ENCODE results near the gene KRTAP4-8. TPM values are rescaled to one million over a fixed set of nuclear protein-coding genes. Genes with fewer than 3 reads are reported as not detected.
"Not testable (repeated sequence)": the region's sequence is repeated elsewhere in the genome, so short reads cannot be mapped to it uniquely, and the experiment has no call there.

Gene KRTAP4-8
- total RNA-seq, 4 donors from 2014 or later = 4.4 to 15.2 (median 13.6) TPM; not detected in 1

DNA sequence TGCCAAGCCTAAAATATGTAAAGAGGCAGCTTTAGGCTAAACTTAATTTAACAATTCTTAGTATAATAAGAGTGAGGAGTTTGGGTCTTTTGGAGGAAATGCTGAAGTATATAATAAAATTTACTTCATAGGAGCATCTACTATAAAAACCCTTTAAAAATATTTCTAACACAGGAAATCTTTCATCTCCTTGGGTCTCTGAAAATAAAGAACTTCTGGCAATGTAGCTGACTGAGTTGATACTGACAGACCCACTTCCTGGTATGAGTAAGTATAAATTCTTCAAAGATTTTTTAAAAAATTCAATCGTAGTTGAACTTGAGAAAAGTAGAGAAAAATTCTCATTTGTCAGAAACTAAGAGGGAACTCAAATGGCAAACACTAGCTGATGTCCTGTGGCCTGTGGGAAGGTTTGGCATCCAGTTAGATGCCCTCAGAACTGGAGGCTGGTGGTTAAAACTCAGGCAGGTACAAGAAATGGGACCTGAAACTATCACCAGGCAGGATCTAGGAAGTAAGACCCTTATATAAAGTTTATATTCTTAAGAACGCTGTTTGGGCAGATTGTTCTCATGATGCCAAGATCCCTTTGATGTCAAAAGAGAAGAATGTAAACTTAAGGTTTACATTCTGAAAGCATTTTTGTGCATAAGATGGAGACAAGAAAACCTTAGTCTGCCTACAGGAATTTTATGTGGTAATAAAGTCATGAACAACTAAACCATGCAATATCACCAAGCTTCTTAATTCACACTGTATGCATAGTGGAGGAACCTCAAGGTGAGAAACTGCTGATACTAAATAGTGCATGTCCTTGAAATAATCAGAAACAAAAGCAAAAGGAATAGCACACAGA lies 36.2 kb upstream of the KRTAP4-8 start:
- DNase-seq (ENCODE audit: low spot score in 2 of 2) = no peak
- no peak overlapping the region for H3K27ac ChIP-seq
- WGBS = 63% methylated on average over 2 of the region's 2 CpGs
- H3K4me1 ChIP-seq = no peaks in the 10 kb centered on the region
- H3K4me3 ChIP-seq = no peak overlapping the region
- no peaks in the 10 kb centered on the region for H3K36me3 ChIP-seq
- TF ChIP-seq POLR2A (IDR thresholded peaks at IDR 0.05) (no peak), POLR2AphosphoS5 (IDR thresholded peaks at IDR 0.05) (no peak)
- no peaks in the 10 kb centered on the region for H3K9me3 ChIP-seq
- H3K27me3 ChIP-seq = no peaks in the 10 kb centered on the region

GRCh38 chr17:41131979-41132378 lies 34.0 kb upstream of the KRTAP4-8 start:
- H3K27ac ChIP-seq = no peak overlapping the region
- H3K9me3 ChIP-seq = no peaks in the 10 kb centered on the region
- no peaks in the 10 kb centered on the region for H3K4me1 ChIP-seq
- TF ChIP-seq POLR2AphosphoS5 (IDR thresholded peaks at IDR 0.05) (no peak), EP300 (IDR thresholded peaks at IDR 0.05) (no peak), POLR2A (IDR thresholded peaks at IDR 0.05) (no peak)
- TF ChIP-seq, protein P1, sequence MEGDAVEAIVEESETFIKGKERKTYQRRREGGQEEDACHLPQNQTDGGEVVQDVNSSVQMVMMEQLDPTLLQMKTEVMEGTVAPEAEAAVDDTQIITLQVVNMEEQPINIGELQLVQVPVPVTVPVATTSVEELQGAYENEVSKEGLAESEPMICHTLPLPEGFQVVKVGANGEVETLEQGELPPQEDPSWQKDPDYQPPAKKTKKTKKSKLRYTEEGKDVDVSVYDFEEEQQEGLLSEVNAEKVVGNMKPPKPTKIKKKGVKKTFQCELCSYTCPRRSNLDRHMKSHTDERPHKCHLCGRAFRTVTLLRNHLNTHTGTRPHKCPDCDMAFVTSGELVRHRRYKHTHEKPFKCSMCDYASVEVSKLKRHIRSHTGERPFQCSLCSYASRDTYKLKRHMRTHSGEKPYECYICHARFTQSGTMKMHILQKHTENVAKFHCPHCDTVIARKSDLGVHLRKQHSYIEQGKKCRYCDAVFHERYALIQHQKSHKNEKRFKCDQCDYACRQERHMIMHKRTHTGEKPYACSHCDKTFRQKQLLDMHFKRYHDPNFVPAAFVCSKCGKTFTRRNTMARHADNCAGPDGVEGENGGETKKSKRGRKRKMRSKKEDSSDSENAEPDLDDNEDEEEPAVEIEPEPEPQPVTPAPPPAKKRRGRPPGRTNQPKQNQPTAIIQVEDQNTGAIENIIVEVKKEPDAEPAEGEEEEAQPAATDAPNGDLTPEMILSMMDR (IDR thresholded peaks at IDR 0.05) = no peak
- H3K36me3 ChIP-seq = no peaks in the 10 kb centered on the region
- DNase-seq (ENCODE audit: low spot score in 2 of 2) = no peak
- 84% methylated on average over 3 of the region's 3 CpGs for WGBS
- no peak overlapping the region for H3K4me3 ChIP-seq
- H3K27me3 ChIP-seq = no peaks in the 10 kb centered on the region

- Histone ChIP-seq H3K27me3 (no peaks in the 10 kb centered on the region), H3K9me3 (no peaks in the 10 kb centered on the region), H3K4me1 (no peaks in the 10 kb centered on the region), H3K27ac (no peak overlapping the region), H3K36me3 (no peaks in the 10 kb centered on the region), H3K4me3 (no peak overlapping the region)
- 34% methylated on average over 1 of the region's 1 CpG for WGBS
- no peak for DNase-seq (ENCODE audit: low spot score in 2 of 2)
- no peak for TF ChIP-seq EP300 (IDR thresholded peaks at IDR 0.05)
- no peak for TF ChIP-seq POLR2A (IDR thresholded peaks at IDR 0.05)
- TF ChIP-seq, protein P1 (IDR thresholded peaks at IDR 0.05) = no peak
- no peak for TF ChIP-seq POLR2AphosphoS5 (IDR thresholded peaks at IDR 0.05)
Measured at GRCh38 chr17:41127371-41127770, 29.4 kb upstream of the KRTAP4-8 start.

GRCh38 chr17:41126412-41126811 lies 28.5 kb upstream of the KRTAP4-8 start:
- WGBS = 87% methylated on average over 3 of the region's 3 CpGs
- no peaks in the 10 kb centered on the region for H3K27me3 ChIP-seq
- no peak for DNase-seq (ENCODE audit: low spot score in 2 of 2)

DNA sequence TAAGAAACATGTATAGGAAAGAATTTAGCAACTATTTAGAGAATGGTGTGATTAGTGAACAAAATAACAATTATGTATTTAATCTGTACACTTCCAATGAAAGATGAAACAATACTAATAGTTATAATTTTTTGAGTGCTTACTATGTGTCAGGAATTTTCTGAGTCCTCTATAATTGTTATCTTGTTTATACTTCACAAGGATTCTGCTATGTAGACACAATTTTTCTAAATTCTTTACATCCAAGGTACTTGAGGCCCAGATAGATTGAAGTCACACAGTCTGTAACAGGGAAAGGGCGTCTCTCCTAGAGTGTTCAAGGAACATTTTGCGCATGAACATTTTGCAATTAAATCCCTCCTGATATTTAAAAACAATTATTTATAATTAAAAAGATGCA lies 27.1 kb upstream of the KRTAP4-8 start:
- 98% methylated on average over 2 of the region's 2 CpGs for WGBS
- Histone ChIP-seq H3K36me3 (no peaks in the 10 kb centered on the region), H3K4me1 (no peaks in the 10 kb centered on the region), H3K27ac (no peak overlapping the region), H3K9me3 (no peaks in the 10 kb centered on the region), H3K27me3 (no peaks in the 10 kb centered on the region), H3K4me3 (no peak overlapping the region)
- no peak for DNase-seq (ENCODE audit: low spot score in 2 of 2)
- TF ChIP-seq POLR2A (IDR thresholded peaks at IDR 0.05) (no peak), POLR2AphosphoS5 (IDR thresholded peaks at IDR 0.05) (no peak)
- TF ChIP-seq, protein P1 (IDR thresholded peaks at IDR 0.05) = no peak

More at GRCh38 chr17:41126412-41126811, 28.5 kb upstream of the KRTAP4-8 start:
- Histone ChIP-seq H3K27ac (no peak overlapping the region), H3K9me3 (no peaks in the 10 kb centered on the region), H3K4me1 (no peaks in the 10 kb centered on the region), H3K36me3 (no peaks in the 10 kb centered on the region), H3K4me3 (no peak overlapping the region)
- no peak for TF ChIP-seq POLR2AphosphoS5 (IDR thresholded peaks at IDR 0.05)

- H3K9me3 ChIP-seq; DNase-seq (ENCODE audit: low spot score in 2 of 2); H3K27me3 ChIP-seq; H3K4me3 ChIP-seq; H3K4me1 ChIP-seq; H3K36me3 ChIP-seq; H3K27ac ChIP-seq: not testable (repeated sequence)
- WGBS = 100% methylated on average over 1 of the region's 3 CpGs
Measured at GRCh38 chr17:41123991-41124371, 26.0 kb upstream of the KRTAP4-8 start, which contains the start of gene KRTAP4-12. Gene KRTAP4-12, minus strand, starts transcription at chr17:41124182. Its CDS starts 60 bp downstream, at chr17:41124122.

DNA sequence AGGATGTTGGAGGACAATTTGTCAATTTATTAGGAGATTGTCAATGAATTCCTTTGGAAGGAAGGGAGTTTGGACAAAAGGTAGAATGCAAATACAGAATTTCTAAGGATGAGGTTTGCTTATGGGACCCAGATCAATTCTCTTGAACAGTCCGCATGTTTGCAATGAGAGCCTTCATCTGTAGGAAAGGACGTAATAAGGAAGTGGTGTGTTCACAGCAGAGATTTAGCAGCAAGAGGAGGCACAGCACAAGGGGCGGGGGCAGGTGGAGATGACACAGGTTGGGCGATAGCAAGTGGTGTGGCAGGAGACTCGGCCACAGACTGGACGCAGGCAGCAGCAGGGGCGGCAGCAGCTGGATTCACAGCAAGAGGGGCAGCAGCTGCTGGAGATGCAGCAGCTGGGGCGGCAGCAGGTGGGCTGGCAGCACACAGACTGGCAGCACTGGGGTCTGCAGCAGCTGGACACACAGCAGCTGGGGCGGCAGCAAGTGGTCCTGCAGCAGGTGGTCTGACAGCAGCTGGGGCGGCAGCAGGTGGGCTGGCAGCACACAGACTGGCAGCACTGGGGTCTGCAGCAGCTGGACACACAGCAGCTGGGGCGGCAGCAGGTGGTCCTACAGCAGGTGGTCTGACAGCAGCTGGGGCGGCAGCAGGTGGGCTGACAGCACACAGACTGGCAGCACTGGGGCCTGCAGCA lies 25.5 kb upstream of the KRTAP4-8 start:
- not testable (repeated sequence) for H3K4me1 ChIP-seq; H3K4me3 ChIP-seq; H3K27me3 ChIP-seq; DNase-seq (ENCODE audit: low spot score in 2 of 2); H3K27ac ChIP-seq; H3K36me3 ChIP-seq; H3K9me3 ChIP-seq
- 86% methylated on average over 10 of the region's 12 CpGs for WGBS

All from suprapubic skin (tissue), 4 donors.